Kidney epithelial cell (primary cell): ENCODE measurements around the gene GUK1. TPM values are rescaled to one million over a fixed set of nuclear protein-coding genes. Genes with fewer than 3 reads are reported as not detected.
A peak's percentile ranks its signal among the peaks of the same experiment; 100 is the strongest.

Source experiments
- DNase-seq: peaks from one replicate; pipeline ENCODE4 v3.0.0-alpha.2; 2010; ENCODE audit warnings: low read depth
- H3K27me3 ChIP-seq: 2 replicates; pipeline ENCODE4 v1.6.0; 2011; ENCODE audit warnings: low read length; ENCODE audit not compliant: control insufficient read depth, insufficient read depth
- H3K36me3 ChIP-seq: 2 replicates; pipeline ENCODE4 v1.5.1; 2011; ENCODE audit warnings: low read length; ENCODE audit not compliant: control insufficient read depth, insufficient read depth
- H3K4me3 ChIP-seq: 2 replicates; pipeline ENCODE4 v1.5.1; 2011; ENCODE audit warnings: low read depth, mild to moderate bottlenecking, control low read depth, low read length
- total RNA-seq: library from RNA; depleted of rRNA; stranded (reverse); fragments of >200 nt; gene quantifications from 2 replicates; pipeline ENCODE4 v1.2.3, GENCODE V29; 2015
- TF ChIP-seq, protein P1 (sequence below): IDR thresholded peaks from 2 replicates; pipeline ENCODE4 v1.5.1; 2011; ENCODE audit warnings: mild to moderate bottlenecking, moderate library complexity, low read length, control low read depth, inconsistent platforms; ENCODE audit not compliant: insufficient read depth, poor library complexity, severe bottlenecking

Gene GUK1
- total RNA-seq, 1 donor from 2014 or later: 302 TPM

DNA sequence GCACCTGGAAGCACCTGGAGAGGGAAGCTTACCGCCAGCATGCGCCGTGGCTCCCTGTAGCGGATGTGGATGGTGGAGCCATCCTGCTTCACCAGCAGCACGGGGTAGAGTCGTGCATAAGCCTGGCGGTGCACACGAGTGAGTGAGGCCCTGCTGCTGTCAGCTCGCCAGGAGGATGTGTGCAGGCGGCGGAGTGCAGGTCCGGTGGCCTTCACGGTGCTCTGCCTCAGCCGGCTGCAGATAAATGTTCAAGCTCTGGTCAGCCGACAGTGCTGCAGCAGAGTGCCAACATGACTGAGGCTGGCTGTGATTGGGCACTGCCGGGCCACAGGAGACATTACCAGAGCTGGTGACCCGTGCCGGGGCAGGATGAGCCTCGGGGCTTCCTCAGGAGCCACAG lies 32.4 kb upstream of the GUK1 start:
- DNase-seq: no peak
- Histone ChIP-seq H3K36me3 (no peaks in the 10 kb centered on the region), H3K27me3 (no peaks in the 10 kb centered on the region), H3K4me3 (no peak overlapping the region)
- TF ChIP-seq, protein P1, sequence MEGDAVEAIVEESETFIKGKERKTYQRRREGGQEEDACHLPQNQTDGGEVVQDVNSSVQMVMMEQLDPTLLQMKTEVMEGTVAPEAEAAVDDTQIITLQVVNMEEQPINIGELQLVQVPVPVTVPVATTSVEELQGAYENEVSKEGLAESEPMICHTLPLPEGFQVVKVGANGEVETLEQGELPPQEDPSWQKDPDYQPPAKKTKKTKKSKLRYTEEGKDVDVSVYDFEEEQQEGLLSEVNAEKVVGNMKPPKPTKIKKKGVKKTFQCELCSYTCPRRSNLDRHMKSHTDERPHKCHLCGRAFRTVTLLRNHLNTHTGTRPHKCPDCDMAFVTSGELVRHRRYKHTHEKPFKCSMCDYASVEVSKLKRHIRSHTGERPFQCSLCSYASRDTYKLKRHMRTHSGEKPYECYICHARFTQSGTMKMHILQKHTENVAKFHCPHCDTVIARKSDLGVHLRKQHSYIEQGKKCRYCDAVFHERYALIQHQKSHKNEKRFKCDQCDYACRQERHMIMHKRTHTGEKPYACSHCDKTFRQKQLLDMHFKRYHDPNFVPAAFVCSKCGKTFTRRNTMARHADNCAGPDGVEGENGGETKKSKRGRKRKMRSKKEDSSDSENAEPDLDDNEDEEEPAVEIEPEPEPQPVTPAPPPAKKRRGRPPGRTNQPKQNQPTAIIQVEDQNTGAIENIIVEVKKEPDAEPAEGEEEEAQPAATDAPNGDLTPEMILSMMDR: no peak

DNA sequence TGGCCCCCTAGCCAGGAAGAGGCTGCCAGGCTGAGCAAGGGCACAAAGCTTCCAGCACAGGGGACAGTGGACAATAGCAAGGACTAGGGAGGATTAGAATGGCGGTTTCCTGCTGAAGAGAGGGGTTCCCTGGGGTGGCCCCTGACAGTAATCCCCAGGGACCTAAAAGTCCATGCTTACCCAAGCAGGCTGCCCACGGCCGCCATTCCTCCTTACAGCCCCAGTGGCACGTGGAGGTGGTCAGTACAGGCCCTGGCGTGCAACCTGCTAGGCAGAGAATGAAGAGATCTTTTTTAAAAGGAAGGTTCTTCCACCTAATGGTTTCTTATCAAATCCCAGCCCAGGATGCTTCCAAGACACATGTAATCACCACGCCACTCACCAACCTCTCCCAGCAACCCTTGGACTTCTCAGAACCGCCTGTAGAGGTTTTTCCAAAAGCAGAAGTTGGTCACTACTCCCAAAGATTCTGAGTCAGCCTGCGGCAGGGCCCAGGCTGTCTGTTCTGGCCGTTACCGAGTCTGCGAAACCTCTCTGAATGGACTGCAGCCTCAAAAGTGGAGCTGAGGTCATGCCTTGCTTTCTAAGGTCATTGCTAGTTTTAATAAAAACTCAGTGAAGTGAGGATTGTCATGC lies 31.9 kb upstream of the GUK1 start:
- TF ChIP-seq, protein P1: no peak
- DNase-seq: no peak
- no peaks in the 10 kb centered on the region for H3K27me3 ChIP-seq
- no peaks in the 10 kb centered on the region for H3K36me3 ChIP-seq
- H3K4me3 ChIP-seq: peak overlapping the region; percentile 72

DNA sequence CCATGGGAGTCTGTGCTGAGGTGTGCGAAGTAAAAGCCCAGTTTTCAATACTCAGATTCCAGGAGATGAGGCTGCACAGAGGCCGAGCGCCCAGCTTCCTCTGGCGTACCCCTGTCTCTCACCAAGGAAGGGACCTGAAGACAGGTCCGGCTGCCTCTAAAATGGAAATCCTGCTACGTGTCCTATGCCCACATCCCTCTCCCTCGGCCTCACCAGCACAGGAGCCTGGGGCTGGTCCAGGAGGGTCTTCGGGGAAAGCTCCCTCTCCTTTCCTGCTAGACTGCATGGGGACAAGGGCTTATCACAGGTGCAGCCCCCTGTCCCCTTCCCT lies 31.4 kb upstream of the GUK1 start:
- Histone ChIP-seq H3K36me3 (no peaks in the 10 kb centered on the region), H3K27me3 (no peaks in the 10 kb centered on the region), H3K4me3 (peak overlapping the region; percentile 72)
- TF ChIP-seq, protein P1: no peak
- no peak for DNase-seq

DNA sequence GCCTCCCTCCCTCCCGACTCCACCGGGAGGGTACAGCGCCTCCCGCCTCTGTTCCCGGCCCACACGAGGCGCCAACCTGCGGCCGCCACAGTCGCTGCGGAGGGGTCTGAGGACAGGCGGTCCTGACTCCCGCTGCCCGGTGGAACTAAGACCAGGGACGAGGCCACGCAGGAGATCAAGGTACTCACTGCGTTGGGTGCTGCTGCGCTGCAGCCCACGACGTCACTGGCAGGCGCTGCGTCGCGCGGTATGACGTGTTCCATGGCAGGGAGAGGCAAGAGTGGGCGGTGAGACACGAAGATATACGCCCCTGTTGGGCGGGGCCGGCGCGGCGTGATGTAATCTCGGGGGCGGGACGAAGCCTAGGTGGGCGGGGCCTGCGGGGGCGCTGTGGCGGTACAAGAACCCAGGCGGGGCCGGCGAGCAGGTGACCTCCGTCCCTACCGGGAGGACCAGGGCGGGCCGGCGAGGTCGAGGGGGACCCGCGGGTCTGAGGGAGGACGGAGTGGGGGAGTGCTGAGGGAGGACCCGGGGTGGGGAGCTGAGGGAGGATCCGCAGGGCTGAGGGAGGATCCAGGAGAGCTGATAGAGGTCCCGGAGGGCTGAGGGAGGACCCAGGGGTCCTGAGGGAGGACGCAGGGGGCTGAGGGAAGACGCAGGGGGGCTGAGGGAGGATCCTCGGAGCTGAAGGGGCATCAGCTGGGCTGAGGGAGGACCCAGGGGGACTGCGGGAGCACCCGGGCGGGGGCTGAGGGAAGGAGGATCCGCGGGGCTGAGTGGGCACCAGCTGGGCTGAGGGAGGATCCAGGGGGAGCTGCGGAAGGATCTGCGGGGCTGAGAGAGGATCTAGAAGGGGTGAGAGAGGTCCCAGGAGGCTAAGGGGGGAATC lies 30.8 kb upstream of the GUK1 start, which contains the start of gene MRPL55:
Gene MRPL55 (minus strand): TSS at position 227 of the 889 bp plus-strand sequence. CDS start 1,039 bp downstream, outside the sequence.
- Histone ChIP-seq H3K36me3 (no peaks in the 10 kb centered on the region), H3K27me3 (no peaks in the 10 kb centered on the region), H3K4me3 (peak within 1 kb of the TSS; percentile 72)
- peak; percentile 81 for DNase-seq
- TF ChIP-seq, protein P1: no peak

DNA sequence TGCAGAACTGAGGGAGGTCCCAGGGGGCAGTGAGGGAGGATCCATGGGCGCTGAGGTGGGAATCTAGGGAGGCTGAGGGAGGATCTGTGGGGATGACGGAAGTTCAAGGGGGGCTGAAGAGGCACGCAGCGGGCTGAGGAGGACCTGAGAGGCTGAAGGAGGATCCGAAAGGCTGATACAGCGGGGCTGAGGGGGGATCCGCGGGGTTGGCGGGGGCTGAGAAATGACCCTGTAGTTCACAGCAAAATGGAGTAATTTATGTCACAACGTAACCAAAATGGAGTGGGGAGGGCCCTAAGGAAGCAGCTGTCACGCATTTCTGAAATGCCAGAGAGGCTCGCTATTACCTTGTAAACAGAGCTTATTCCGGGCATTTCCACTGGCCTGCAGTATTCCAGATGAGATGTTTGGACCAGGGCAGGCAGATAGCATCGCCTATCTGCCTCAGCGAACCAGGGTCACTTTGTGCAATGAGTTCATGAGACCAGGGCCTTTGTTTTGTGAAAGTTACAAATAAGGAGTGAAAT lies 30.1 kb upstream of the GUK1 start:
- Histone ChIP-seq H3K27me3 (no peaks in the 10 kb centered on the region), H3K4me3 (peak overlapping the region; percentile 72), H3K36me3 (no peaks in the 10 kb centered on the region)
- DNase-seq: no peak
- TF ChIP-seq, protein P1: no peak
